GM18520 (cell line): ENCODE data around the gene RAB6A.
"Not testable (repeated sequence)": the region's sequence is repeated elsewhere in the genome, so short reads cannot be mapped to it uniquely, and the experiment has no call there.

ENCODE experiments used
- ATAC-seq: cut with Tn5 transposase; IDR thresholded peaks from one replicate; pipeline ENCODE4 v1.9.1; 2021; ENCODE audit not compliant: unreplicated experiment

Gene RAB6A

DNA sequence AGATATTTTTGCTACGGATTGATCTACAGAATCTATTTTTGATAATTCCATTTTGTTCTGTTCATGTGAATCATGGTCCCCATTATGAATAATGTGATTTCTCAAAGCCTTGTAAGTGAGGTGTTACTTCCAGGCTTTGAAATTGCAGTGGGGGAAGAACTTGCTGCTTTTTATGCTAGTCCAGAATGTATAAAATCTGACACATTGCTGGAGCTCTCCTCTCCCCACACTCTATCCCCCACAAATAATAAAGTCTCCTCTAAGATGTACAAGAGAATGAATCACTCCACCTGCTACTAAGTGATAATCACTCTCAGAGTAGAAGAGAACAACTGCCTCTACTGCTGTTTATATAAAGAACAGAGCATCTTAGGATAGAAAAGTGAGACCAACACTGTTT lies 5.9 kb upstream of the RAB6A start:
- no peak for ATAC-seq

DNA sequence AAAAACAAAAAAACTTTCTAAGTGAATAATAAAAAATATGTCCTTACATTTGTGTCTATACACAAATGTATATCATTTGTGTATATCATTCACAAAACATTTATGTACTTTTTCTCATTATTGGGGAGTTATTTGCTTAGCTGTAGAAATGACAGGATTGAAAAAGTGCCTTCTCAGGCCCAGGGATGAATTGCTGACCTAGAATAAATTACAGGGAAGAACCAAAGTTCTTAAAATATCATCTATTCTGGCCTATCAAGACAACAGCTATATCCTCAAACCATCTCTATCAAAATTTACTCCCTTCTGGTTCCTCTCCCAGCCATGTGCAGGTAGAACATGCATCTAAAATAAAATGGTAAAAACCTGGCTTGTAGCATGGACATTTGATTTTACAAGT lies 1.9 kb upstream of the RAB6A start:
- no peak for ATAC-seq

DNA sequence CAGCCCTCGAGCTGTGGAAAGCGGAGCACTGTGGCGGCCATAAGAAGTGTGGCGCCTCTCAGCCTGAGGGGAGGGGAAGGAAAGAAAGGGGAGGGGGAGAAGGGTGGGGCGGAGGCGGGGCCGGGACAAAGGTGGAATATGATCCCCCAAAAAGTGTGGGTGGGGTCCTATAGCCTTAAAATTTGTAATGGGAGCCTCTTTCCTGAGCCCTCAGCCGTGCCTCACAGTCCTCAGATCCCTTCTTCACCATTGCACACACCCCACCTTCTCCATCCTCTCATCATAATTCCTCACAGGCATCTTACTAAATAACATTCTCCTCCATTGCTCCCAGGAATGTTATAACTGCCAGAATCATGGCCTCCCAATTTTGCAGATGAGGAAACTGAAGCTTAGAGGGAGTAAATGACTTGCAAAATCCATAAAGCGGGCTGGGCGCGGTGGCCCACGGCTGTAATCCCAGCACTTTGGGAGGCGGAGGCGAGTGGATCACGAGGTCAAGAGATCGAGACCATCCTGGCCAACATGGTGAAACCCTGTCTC lies 600 bp upstream of the RAB6A start:
- ATAC-seq, result no peak

DNA sequence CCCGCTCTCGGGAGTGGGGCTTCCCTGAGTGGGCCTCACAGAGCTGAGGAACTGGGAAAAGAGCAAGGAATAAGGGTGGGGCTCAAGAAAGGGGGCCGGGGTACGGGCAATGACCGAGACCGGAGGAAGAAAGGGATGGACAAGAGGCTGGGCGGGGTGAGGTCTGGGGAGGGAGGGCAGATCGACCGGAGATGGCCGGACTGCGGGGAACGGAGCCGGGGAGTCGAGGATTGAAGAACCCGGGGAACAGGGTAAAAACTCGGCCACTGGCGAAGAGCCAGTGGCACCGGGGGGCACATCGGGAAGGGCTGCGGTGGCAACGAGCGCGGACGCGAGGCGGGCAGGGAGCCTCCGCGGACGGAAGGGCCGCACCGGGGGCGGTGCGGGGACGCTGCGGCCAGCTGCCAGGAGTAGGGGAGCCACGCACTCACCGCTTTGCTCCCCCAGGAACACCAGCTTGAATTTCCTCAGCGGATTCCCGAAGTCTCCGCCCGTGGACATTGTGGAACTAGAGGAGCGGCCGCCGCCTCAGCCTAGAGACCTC lies 667 bp downstream of the RAB6A start:
- ATAC-seq, result no peak

DNA sequence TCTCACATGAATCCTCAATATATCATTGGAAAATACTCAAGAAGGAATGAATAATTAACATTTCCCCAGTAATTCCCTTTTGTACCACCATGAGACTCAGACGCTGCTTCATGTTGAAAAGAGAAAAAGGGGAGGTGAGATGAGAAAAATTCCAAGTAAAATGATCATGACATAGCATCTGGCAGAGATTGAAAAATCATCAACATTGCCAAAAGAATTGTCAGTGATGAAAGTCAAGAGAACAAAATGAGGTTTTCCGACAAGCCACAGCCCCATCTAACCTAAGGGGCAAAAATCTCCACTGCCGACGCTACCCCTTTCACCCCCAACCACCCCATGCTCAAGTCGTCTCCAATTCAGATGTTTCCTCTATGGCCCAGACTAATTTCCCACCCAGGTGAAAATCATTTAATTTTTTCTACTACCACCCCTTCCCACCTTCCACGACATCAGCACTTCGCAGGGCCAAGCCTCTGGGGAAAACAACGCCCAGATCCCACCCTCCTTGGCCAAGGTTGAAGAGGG lies 1.2 kb downstream of the RAB6A start:
- no peak for ATAC-seq

DNA sequence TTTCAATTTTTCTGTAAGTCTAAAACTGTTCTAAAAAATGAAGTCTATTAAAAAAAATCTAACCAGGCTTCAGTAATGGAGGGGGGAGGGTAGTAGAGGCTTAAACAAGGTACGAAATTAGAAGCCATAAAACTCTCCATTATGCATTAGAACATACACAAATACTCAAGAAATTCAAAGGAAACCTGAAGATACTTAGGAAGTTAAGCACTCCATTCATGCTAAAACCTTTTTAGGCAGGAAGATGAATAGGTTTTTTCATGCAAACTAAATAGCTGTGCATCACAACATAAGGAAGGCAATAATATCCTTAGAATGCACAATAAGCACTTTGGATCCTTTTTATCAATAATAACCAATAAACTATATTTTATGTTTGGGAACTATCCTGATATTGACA lies 2.4 kb downstream of the RAB6A start:
- ATAC-seq, result no peak

DNA sequence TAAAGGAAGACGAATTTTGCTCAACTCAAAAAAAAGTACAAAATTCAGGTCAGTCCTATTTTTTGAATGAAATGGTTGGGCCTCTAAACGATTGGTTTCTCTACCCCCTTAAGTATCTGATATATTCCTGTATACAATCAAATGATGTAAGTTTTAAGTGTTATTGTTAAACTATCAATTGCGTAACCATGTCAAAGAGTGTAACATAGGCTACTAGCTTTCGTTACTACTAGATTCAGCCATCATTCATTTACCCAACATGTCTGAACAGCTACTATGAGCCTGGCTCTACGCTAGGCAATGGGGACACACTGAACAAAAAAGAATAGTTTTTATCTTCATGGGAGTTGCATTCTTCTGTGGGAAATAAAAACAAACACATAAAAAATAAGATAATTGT lies 3.3 kb downstream of the RAB6A start:
- ATAC-seq, result no peak

DNA sequence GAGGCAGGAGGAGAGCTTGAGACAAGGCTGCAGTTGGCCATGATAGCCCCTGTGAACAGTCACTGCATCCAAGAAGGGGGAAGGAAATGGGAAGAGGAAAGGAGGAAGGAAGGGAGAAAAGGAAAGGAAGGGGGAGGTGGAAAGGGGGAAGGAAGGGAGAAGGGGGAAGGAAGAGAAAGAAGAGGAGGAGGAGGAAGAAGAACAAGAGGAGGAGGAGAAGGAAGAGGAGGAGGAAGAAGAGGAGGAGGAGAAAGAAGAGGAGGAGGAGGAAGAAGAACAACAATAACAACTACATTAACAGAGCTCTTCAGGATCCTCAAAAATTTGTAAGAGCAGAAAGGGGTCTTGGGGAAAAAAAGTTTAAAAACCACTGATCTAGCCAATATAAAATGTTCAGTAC lies 5.2 kb downstream of the RAB6A start:
- ATAC-seq, result no peak

DNA sequence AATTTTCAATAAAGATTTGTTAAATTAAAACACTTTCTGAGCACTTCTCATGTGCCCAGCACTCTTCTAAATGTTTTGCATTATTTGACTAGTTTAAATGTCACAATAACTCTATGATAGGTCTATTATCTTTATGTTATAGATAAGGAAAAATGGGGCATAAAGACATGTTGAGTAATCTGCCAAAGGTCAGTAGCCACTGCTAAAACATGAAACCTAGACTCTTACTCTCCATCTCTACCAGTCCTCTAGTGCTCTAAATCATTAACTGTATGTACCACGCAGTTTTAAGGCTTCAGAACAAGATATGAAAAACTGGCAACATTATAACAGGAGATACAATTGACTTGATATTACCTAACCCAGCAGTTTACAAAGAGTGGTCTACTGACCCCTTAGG lies 6.9 kb downstream of the RAB6A start:
- ATAC-seq, result no peak

DNA sequence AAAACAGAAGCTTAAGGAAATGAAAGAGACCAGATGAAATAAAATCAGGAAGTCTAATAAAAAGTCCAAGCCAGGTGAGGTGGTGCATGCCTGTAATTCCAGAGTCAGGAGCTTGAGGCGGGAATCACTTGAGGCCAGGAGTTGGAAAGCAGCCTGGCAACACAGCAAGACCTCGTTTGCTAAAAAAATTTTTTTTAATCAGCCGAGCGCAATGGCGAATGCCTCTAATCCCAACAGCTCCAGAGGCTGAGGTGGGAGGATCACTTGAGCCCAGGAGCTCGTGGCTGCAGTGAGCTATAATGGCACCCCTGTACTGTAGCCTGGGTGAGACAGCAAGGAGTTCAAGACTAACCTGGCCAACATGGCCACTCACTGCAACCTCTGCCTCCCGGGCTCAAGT lies 8.0 kb downstream of the RAB6A start:
- ATAC-seq, result no peak

DNA sequence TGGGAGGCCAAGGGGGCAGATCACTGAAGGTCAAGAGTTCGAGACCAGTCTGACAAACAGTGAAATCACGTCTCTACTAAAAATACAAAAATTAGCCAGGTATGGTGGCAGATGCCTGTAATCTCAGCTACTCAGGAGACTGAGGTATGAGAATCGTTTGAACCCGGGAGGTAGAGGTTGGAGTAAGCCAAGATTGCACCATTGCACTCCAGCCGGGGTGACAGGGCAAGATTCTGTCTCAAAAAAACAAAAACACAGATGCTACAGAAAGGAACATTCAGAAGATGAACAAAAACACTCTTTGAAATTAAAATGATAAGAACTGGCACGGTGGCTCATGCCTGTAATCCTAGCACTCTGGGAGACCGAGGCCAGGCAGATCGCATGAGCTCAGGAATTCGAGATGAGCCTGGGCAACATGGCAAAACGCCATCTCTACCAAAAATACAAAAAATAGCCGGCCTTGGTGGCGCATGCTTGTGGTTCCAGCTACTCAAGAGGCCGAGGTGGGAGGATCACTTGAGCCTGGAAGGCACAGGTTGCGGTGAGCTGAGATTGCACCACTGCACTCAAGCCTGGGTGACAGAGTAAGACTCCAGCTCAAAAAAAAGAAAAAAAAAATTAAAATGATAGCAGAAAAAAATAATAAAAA lies 8.5 kb downstream of the RAB6A start:
- ATAC-seq, result no peak

DNA sequence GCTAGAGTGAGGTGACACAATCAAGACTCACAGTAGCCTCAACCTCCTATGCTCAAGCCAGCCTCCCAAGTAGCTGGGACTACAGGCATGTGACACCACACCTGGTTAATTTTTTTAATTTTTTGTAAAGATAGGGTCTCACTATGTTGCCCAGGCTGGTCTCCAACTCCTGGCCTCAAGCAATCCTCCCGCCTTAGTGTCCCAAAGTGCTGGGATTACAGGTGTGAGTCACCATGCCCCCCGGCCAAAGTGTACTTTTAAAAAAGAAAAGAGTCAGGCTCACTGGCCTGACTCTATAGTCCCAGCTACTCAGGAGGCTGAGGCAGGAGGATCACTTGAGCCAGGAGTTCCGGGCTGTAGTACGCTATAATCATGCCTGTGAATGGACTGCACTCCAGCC lies 10.0 kb downstream of the RAB6A start:
- not testable (repeated sequence) for ATAC-seq

DNA sequence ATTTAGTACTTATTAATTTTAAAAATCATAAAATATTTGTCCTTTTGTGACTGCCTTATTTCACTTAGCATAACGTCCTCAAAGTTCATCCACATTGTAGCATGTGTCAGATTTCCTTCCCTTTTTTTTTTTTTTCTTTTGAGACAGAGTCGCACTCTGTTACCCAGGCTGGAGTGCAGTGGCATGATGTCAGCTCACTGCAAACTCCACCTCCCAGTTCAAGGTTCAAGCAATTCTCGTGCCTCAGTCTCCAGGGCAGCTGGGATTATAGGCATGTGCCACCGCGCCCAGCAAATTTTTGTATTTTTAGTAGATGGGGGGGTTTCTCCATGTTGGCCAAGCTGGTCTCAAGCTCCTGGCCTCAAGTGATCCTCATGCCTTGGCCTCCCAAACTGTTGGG lies 10.6 kb downstream of the RAB6A start:
- ATAC-seq, result no peak

DNA sequence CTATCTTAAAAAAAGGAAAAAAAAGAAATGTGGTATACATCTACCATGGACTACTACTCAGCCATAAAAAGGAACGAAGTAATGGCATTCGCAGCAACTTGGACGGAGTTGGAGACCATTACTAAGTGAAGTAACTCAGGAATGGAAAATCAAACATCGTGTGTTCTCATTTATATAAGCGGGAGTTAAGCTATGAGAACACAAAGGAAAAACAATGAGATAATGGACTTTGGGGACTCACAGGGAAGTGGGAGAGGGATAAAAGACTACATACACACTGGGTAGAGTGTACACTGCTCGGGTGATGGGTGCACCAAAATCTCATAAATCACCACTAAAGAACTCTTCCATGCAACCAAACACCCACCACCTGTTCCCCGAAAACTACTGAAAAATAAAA lies 11.8 kb downstream of the RAB6A start:
- no peak for ATAC-seq

DNA sequence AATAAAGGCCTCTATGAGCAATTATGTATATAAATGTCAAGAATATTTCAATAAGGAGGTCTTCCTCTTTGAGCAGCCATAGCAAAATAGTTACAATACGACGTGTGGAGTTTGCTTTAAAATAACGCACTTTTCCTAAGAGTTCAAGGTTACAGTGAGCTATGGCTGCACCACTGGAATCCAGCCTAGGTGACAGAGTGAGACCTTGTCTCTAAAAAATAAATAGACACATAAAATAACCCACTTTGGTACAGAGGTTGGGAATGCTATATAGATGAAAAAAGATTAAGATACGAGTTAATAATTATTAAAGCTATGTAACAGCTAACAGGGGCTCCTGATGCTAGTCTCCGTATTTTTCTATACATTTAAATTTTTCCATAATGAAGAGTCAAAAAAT lies 12.6 kb downstream of the RAB6A start:
- no peak for ATAC-seq

DNA sequence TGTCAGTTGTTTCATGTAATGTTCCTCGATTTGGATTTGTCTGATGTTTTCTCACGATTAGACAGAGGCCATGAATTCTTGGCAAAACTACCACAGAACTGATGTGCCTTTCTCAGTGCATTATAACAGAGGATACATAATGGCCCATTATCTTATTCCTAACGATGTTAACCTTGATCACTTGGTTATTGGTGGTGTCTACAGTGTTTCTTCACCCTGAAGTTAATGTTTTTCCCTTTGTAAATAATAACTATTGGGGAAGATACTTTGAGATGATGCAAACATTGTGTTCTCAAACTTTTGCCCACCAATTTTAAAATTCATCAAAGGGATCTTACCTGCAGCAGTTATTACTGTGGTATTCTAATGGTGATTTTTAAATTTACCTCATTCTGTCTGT lies 13.1 kb downstream of the RAB6A start:
- ATAC-seq, result no peak

DNA sequence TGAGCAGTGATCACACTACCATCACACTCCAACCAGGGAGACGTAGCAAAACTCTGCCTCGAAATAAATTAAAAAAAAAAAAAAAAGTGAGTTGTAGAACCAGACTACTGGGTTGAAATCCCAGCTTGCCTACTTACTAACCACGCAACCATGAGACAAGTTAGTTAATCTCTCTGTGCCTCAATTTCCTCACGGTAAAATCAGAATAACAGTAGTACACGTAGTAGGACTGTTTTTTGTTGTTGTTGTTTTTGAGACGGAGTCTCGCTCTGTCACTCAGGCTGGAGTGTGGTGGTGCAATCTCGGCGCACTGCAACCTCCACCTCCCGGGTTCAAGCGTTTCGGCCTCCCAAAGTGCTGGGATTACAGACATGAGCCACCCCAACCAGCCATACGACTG lies 14.2 kb downstream of the RAB6A start:
- ATAC-seq, result no peak

DNA sequence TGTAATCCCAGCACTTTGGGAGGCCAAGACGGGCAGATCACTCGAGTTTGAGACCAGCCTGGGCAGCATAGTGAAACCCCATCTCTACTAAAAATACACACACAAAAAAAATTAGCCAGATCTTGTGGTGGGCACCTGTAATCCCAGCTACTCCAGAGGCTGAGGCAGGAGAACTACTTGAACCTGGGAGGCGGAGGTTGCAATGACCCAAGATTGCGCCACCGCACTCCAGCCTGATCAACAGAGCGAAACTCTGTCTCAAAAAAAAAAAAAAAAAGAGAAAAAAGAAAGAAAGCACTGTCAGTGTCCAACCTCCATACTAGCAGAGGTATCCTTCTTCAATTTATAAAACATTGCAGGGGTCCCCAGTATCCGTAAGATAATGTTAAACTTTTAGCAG lies 17.8 kb downstream of the RAB6A start:
- ATAC-seq, result no peak

DNA sequence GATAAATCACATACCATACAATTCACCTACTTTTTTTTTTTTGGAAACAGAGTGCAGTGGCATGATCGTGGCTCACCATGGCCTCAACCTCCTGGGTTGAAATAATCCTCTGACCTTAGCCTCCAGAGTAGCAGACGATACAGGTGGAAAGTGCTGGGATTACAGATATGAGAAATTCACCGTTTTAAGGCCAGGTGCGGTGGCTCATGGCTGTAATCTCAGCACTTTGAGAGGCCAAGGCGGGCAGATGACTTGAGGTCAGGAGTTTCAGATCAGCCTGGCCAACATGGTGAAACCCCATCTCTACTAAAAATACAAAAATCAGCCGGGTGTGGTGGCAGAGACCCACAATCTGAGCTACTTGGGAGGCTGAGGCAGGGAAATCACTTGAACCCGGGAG lies 24.9 kb downstream of the RAB6A start:
- ATAC-seq, result not testable (repeated sequence)

DNA sequence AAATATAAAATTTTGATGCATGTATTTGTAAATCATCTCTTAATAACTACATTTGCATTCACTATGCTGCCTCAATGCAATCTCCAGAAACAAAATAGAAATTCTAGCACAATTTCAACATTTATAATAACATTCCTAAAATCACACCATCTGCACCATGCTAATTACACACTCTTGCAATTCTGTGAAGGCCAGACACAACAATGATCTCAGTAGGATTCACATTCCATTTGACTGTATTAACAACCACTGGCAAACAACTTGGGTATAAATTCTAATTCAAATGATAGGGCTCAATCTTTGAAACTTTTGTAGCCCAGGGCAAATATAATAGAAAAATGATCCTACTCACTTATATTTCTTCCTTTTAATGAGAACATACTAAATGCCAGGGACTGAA lies 25.9 kb downstream of the RAB6A start:
- ATAC-seq, result no peak

DNA sequence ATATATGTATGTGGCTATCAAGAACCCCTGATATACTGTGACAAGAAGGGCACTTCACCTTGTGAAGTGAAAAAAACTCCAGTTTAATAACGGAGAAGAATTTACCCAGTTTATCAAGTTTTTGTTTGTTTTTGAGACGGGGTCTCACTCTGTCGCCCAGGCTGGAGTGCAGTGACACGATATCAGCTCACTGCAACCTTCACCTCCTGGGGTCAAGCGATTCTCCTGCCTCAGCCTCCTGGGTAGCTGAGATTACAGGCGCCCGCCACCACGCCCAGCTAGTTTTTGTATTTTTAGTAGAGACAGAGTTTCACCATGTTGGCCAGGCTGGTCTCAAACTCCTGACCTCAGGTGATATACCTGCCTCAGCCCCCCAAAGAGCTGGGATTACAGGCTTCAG lies 26.9 kb downstream of the RAB6A start:
- not testable (repeated sequence) for ATAC-seq

DNA sequence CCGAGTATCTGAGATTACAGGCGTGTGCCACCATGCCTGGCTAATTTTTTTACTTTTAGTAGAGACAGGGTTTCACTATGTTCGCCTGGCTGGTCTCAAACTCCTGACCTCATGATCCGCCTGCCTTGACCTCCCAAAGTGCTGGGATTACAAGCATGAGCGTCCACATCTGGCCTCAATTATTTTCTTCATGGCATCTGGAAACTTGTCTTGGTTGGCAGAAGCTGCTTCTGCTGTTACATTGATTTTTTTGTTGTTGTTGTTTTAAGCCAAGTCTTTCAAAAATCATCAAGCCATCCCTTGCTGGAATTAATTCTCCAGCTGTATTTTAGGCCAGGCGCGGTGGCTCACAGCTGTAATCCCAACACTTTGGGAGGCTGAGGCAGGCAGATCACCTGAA lies 27.9 kb downstream of the RAB6A start:
- ATAC-seq, result not testable (repeated sequence)
